GM10248 (cell line): ENCODE data around the gene ATP8B3.

ENCODE experiments used
- CTCF ChIA-PET: fragments of 300-600 bp; sonication (Branson Sonifier 250); formaldehyde crosslinking; extraction: SDS; loops from one replicate; lab custom pipeline; 2021; ENCODE audit warnings: antibody characterized with exemption; lab: Yijun Ruan, JAX
- POLR2A ChIA-PET: fragments of 350-650 bp; sonication (Branson Sonifier 250); formaldehyde crosslinking; extraction: SDS; loops from one replicate; lab custom pipeline; 2020; ENCODE audit warnings: antibody characterized with exemption; lab: Yijun Ruan, JAX
- DNase-seq: peaks from one replicate; pipeline ENCODE4 v3.0.0; 2012; ENCODE audit errors: extremely low spot score
- TF ChIP-seq, protein P1 (sequence below): IDR thresholded peaks from 2 replicates; pipeline ENCODE4 v1.5.1; 2012; ENCODE audit warnings: mild to moderate bottlenecking, low read depth; ENCODE audit errors: extremely low read depth, missing control alignments, control extremely low read depth

ATP8B3 gene

DNA sequence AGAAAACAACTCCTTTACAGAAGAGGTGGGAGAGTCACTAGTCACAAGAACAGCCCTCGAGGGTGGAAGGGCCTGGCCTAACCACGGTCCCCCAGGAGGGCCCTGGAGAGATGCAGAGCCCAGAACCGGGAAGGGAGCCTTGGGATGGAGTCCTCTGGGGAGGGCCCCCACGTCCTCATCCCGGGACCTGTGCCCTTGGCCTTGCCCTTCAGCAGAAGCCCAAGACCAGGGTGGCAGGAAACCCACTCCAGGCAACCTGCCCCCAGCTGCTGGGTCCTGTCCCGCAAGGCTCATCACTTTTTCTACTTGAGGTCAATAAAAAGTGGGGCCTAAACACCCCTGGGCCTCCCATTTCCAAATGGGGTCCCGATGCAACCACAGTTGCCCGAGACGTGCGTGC, 2.3 kb upstream of the ATP8B3 start:
- DNase-seq = no peak
- POLR2A ChIA-PET = no interaction called here
- TF ChIP-seq, protein P1, sequence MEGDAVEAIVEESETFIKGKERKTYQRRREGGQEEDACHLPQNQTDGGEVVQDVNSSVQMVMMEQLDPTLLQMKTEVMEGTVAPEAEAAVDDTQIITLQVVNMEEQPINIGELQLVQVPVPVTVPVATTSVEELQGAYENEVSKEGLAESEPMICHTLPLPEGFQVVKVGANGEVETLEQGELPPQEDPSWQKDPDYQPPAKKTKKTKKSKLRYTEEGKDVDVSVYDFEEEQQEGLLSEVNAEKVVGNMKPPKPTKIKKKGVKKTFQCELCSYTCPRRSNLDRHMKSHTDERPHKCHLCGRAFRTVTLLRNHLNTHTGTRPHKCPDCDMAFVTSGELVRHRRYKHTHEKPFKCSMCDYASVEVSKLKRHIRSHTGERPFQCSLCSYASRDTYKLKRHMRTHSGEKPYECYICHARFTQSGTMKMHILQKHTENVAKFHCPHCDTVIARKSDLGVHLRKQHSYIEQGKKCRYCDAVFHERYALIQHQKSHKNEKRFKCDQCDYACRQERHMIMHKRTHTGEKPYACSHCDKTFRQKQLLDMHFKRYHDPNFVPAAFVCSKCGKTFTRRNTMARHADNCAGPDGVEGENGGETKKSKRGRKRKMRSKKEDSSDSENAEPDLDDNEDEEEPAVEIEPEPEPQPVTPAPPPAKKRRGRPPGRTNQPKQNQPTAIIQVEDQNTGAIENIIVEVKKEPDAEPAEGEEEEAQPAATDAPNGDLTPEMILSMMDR = no peak
- CTCF ChIA-PET = interaction anchor here (1.4 to 7.2 kb wide), 4 partner anchors 11 to 268 kb away, joined by 4 to 51 read pairs (median 4); no protein-coding TSS in a partner anchor

GRCh38 chr19:1813192-1814182, 1.4 kb upstream of the ATP8B3 start:
- ChIA-PET POLR2A (no interaction called here), CTCF (interaction anchor here (0.8 to 7.2 kb wide), 4 partner anchors 12 to 141 kb away, joined by 3 to 51 read pairs (median 4); no protein-coding TSS in a partner anchor)
- TF ChIP-seq, protein P1 = no peak
- no peak for DNase-seq

DNA sequence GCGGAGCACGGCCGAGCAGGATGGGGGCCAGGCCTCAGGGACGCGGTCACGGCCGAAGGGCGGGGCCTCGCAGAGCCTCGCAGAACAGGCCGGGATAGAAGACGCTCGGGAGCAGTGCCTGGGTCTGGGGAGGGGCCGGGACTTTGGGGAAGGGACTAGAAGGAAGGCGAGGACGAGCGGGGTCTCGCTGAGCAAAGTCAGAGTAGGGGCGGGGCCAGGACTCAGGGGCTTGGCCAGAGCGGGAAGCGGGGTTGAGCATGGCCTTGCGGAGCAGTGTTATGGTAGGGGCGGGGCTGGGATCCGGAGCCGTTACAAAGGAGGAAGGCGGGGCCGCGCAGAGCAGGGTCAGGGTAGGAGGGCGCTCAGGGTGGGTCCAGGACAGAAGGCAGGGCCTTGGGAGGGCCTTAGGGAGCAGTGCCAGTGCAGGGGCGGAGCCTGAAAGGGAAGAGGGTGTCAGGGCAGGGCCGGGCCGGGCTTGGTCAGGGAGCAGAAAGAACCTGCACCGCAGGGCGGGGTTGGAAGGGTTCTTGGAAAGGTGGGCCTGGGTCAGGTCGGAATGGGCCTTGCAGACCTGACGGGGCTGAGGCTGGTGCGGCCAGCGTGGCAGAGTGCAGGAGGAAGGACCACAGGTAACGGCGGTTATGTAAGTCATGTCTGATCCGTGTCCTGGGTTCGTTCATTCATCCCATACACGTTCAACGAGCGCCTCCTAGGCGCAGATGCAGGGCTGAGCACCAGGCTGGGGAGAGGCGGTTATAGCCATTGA, 533 bp upstream of the ATP8B3 start:
- ChIA-PET CTCF (interaction anchor here (7.2 kb wide), 1 partner anchor 13 kb away, joined by 51 read pairs; no protein-coding TSS in a partner anchor), POLR2A (no interaction called here)
- DNase-seq = peak; percentile 93
- TF ChIP-seq, protein P1 = peak; percentile 63

DNA sequence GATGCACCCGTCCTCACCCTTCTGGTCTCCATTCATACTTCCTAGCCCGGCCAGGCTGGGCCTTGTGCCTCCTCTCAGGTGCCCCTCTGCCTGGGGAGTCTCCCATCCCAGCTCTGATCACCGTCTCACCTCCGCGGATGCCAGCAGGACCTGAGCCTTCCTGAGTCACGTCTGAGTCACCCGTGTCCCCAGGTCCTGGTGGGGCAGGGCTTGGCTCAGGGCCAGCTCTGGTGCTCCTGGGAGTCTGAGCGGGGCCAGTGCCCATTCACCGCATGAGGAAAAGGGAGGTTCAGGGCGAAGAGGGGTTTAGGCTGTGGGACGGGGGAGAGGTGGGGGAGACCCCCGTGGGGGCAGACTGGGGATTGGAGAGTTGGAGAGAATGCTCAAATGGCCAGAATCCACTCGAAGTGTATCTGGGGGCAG, 593 bp downstream of the ATP8B3 start:
- ChIA-PET CTCF (interaction anchor here (1.0 to 1.7 kb wide), 4 partner anchors 14 to 27 kb away, joined by 3 to 6 read pairs (median 4); no protein-coding TSS in a partner anchor), POLR2A (no interaction called here)
- TF ChIP-seq, protein P1 = no peak
- DNase-seq = no peak

DNA sequence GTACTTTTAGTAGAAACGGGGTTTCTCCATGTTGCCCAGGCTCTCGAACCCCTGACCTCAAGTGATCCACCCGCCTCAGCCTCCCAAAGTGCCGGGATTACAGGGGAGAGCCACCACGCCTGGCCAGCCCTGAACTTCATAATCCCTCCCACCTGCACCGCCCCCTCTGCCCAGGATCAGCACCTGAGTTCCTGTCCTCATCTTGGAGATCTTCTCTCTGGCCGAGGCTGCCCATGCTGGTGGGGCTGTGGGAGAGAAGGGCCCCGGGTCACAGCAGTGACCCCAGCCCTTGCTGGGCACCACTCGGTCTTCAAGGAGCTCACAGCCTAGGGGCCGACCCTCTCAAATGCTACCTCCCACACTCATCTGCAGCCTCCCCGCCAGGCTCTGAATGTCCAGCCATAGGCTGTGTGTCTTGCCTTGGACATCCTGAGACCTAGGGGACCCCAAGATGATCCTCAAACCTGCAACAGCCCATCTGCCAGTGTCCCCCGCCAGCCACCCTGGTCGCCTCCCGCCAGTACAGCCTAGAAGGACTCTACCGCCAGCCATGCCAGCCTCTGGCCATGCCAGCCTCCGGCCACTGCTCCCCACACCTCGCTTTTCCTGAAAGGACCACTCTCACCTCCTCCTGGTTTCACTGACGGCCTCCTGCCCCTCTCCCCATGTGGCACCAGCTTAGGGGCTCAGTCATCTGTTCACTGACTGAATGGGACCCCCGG, 1.5 kb downstream of the ATP8B3 start:
- CTCF ChIA-PET = interaction anchor here (1.0 to 1.7 kb wide), 6 partner anchors 14 to 138 kb away, joined by 3 to 6 read pairs (median 4); no protein-coding TSS in a partner anchor
- POLR2A ChIA-PET = no interaction called here
- TF ChIP-seq, protein P1 = no peak

DNA sequence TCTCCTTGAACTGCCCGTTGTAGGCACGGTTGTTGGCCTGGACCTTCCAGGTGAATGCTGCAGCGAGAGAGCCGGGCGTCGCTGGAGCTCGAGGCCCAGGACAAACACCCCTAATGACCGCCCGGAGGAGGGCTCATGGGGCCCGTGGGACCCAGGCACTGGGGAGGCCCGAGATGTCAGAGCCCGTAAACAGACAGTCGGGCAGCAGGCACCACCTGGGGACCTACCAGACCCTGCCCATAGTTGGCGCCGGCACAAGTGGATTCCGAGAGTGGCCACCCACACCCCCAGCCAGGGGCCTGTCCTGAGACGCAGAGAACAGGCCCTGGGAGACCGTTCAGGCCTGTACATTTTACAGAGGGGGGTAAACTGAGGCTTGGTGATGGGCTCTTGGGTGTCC, 2.4 kb downstream of the ATP8B3 start:
- POLR2A ChIA-PET = no interaction called here
- CTCF ChIA-PET = interaction anchor here (1.4 to 1.7 kb wide), 2 partner anchors 13 to 137 kb away, joined by 5 read pairs; no protein-coding TSS in a partner anchor
- TF ChIP-seq, protein P1 = no peak

More for the DNA sequence above, 1.5 kb downstream of the ATP8B3 start:
- DNase-seq = no peak

More for the DNA sequence above, 2.4 kb downstream of the ATP8B3 start:
- DNase-seq = no peak
